H9 (cell line): ENCODE results near the gene APBA2. TPM values are rescaled to one million over a fixed set of nuclear protein-coding genes. Genes with fewer than 3 reads are reported as not detected.
A peak's percentile ranks its signal among the peaks of the same experiment; 100 is the strongest.

Experiments used
- DNase-seq: peaks from one replicate; pipeline ENCODE4 v3.0.0-alpha.2; 2017
- H2AFZ ChIP-seq: one replicate; pipeline ENCODE4 v1.6.1; 2013; ENCODE audit warnings: mild to moderate bottlenecking, low read length, control low read depth, moderate library complexity
- H2AK5ac ChIP-seq: 2 replicates; pipeline ENCODE4 v1.6.1; 2013; ENCODE audit warnings: low read length, control low read depth, mixed read lengths; ENCODE audit not compliant: insufficient read length
- H2BK120ac ChIP-seq: one replicate; pipeline ENCODE4 v1.6.1; 2013; ENCODE audit warnings: low read depth, mild to moderate bottlenecking, low read length, control low read depth, inconsistent platforms; ENCODE audit not compliant: poor library complexity, severe bottlenecking
- H2BK12ac ChIP-seq: 2 replicates; pipeline ENCODE4 v1.6.1; 2013; ENCODE audit warnings: low read length, control low read depth, mixed read lengths, low read depth; ENCODE audit not compliant: insufficient read length
- H2BK15ac ChIP-seq: 2 replicates; pipeline ENCODE4 v1.6.1; 2013; ENCODE audit warnings: low read depth, low read length, control low read depth
- H2BK20ac ChIP-seq: one replicate; pipeline ENCODE4 v1.6.1; 2013; ENCODE audit warnings: low read depth, mild to moderate bottlenecking, low read length, control low read depth, inconsistent platforms; ENCODE audit not compliant: poor library complexity, severe bottlenecking
- H2BK5ac ChIP-seq: 2 replicates; pipeline ENCODE4 v1.6.1; 2013; ENCODE audit warnings: low read length, control low read depth, mixed read lengths; ENCODE audit not compliant: insufficient read length
- H3K14ac ChIP-seq: 2 replicates; pipeline ENCODE4 v1.6.1; 2013; ENCODE audit warnings: low read length, control low read depth; ENCODE audit not compliant: insufficient read depth
- H3K18ac ChIP-seq: 2 replicates; pipeline ENCODE4 v1.6.1; 2013; ENCODE audit warnings: low read depth, mild to moderate bottlenecking, mixed read lengths, low read length, control low read depth; ENCODE audit not compliant: insufficient read length
- H3K23ac ChIP-seq: 2 replicates; pipeline ENCODE4 v1.6.1; 2013; ENCODE audit warnings: low read length, control low read depth, mixed read lengths, low read depth; ENCODE audit not compliant: insufficient read length
- H3K23me2 ChIP-seq: 2 replicates; pipeline ENCODE4 v1.6.1; 2013; ENCODE audit warnings: low read depth, mild to moderate bottlenecking, mixed read lengths, low read length, control low read depth; ENCODE audit not compliant: insufficient read length, poor library complexity, severe bottlenecking
- H3K27ac ChIP-seq: 2 replicates; pipeline ENCODE4 v1.5.1; 2013; ENCODE audit warnings: low read length, control low read depth, mixed read lengths, low read depth; ENCODE audit not compliant: insufficient read length
- H3K27me3 ChIP-seq: 2 replicates; pipeline ENCODE4 v1.6.1; 2013; ENCODE audit warnings: low read length, control low read depth, inconsistent platforms; ENCODE audit not compliant: insufficient read depth
- H3K4ac ChIP-seq: 2 replicates; pipeline ENCODE4 v1.6.1; 2013; ENCODE audit warnings: low read depth, mild to moderate bottlenecking, control low read depth, inconsistent platforms, low read length, moderate library complexity
- H3K4me1 ChIP-seq: 2 replicates; pipeline ENCODE4 v1.6.1; 2013; ENCODE audit warnings: low read length, control low read depth, inconsistent platforms; ENCODE audit not compliant: insufficient read depth
- H3K4me2 ChIP-seq: 2 replicates; pipeline ENCODE4 v1.6.1; 2013; ENCODE audit warnings: low read length, control low read depth, mixed read lengths; ENCODE audit not compliant: insufficient read length, insufficient read depth
- H3K56ac ChIP-seq: 2 replicates; pipeline ENCODE4 v1.6.1; 2013; ENCODE audit warnings: low read depth, mild to moderate bottlenecking, mixed read lengths, low read length, control low read depth; ENCODE audit not compliant: insufficient read length
- H3K79me1 ChIP-seq: 2 replicates; pipeline ENCODE4 v1.6.1; 2013; ENCODE audit warnings: low read depth, mild to moderate bottlenecking, moderate library complexity, low read length, control low read depth, inconsistent platforms; ENCODE audit not compliant: insufficient read depth, poor library complexity, severe bottlenecking
- H3K79me2 ChIP-seq: 2 replicates; pipeline ENCODE4 v1.6.1; 2013; ENCODE audit warnings: low read length, control low read depth, inconsistent platforms; ENCODE audit not compliant: insufficient read depth
- H3K9ac ChIP-seq: 2 replicates; pipeline ENCODE4 v1.6.1; 2013; ENCODE audit warnings: low read length, control low read depth, mixed read lengths; ENCODE audit not compliant: insufficient read length; ENCODE audit errors: extremely low read depth
- H3K9me3 ChIP-seq: one replicate; pipeline ENCODE4 v1.6.1; 2013; ENCODE audit warnings: low read depth, low read length, inconsistent platforms; ENCODE audit not compliant: control insufficient read depth
- H3T11ph ChIP-seq: one replicate; pipeline ENCODE4 v1.6.1; 2013; ENCODE audit warnings: mild to moderate bottlenecking, low read length, control low read depth, inconsistent platforms
- H4K20me1 ChIP-seq: one replicate; pipeline ENCODE4 v1.6.1; 2013; ENCODE audit not compliant: control insufficient read depth, insufficient read length, insufficient read depth
- H4K5ac ChIP-seq: 2 replicates; pipeline ENCODE4 v1.6.1; 2013; ENCODE audit warnings: low read depth, mild to moderate bottlenecking, mixed read lengths, low read length, control low read depth; ENCODE audit not compliant: insufficient read length
- H4K8ac ChIP-seq: replicated peaks from 2 replicates; pipeline ENCODE4 v1.6.1; 2013; ENCODE audit warnings: low read length, control low read depth, mixed read lengths, low read depth; ENCODE audit not compliant: insufficient read length
- H4K91ac ChIP-seq: 2 replicates; pipeline ENCODE4 v1.6.1; 2013; ENCODE audit warnings: low read depth, mild to moderate bottlenecking, moderate library complexity, mixed read lengths, low read length, control low read depth; ENCODE audit not compliant: insufficient read length
- H3K27ac Mint-ChIP-seq, 3 experiments: 2 replicates in 2 of 3; 3 replicates in 1 of 3; pipeline ENCODE4 v1.8.0; 2020 to 2021; ENCODE audit warnings: mixed read lengths in 3 of 3, mild to moderate bottlenecking in 1 of 3, moderate library complexity in 1 of 3
- H3K27me3 Mint-ChIP-seq: 2 replicates; pipeline ENCODE4 v1.8.0; 2021; ENCODE audit warnings: low read depth, mild to moderate bottlenecking, moderate library complexity, mixed read lengths
- H3K36me3 Mint-ChIP-seq, 3 experiments: 2 replicates in 2 of 3; 3 replicates in 1 of 3; pipeline ENCODE4 v1.8.0; 2020 to 2021; ENCODE audit warnings: low read depth in 3 of 3, mixed read lengths in 3 of 3; ENCODE audit not compliant: insufficient read depth in 1 of 3
- H3K4me1 Mint-ChIP-seq, 2 experiments: 2 replicates each; pipeline ENCODE4 v1.8.0; 2020; ENCODE audit warnings: mixed read lengths in 2 of 2
- H3K4me3 Mint-ChIP-seq, 2 experiments: 2 replicates in 1 of 2; 3 replicates in 1 of 2; pipeline ENCODE4 v1.8.0; 2020 to 2021; ENCODE audit warnings: mild to moderate bottlenecking in 2 of 2, mixed read lengths in 2 of 2, moderate library complexity in 1 of 2
- H3K9me3 Mint-ChIP-seq, 2 experiments: 2 replicates in 1 of 2; 3 replicates in 1 of 2; pipeline ENCODE4 v1.8.0; 2020; ENCODE audit warnings: mild to moderate bottlenecking in 2 of 2, mixed read lengths in 2 of 2, moderate library complexity in 1 of 2
- CTCF ChIP-seq: fragments of 200-600 bp; sonication (generic); conservative IDR thresholded peaks from 3 replicates; pipeline ENCODE4 v1.8.0; 2021; ENCODE audit warnings: antibody characterized with exemption, mild to moderate bottlenecking
- WGBS: extraction: QIAGEN DNeasy Blood & Tissue Kit; methylation state at CpG from one replicate; pipeline ENCODE4 v1.1.7; 2013; ENCODE audit warnings: missing lambda C conversion rate, low lambda C conversion rate, mixed read lengths; ENCODE audit not compliant: insufficient read length; ENCODE audit errors: extremely low coverage; 5-methylcytosine and 5-hydroxymethylcytosine counted together
- total RNA-seq: library from RNA; stranded (reverse); gene quantifications from 2 replicates; pipeline ENCODE4 v1.2.1, GENCODE V29; 2021

Gene APBA2
- total RNA-seq, 1 experiment from 2014 or later: 14.3 TPM

GRCh38 chr15:29091666-29092065 lies 205.9 kb downstream of the APBA2 start:
- H3K4me1 ChIP-seq: no peaks in the 10 kb centered on the region
- no peak overlapping the region for H2BK15ac ChIP-seq
- H4K20me1 ChIP-seq: no peaks in the 10 kb centered on the region
- no peaks in the 10 kb centered on the region for H3K23me2 ChIP-seq
- WGBS: no CpG with 5 or more reads among the region's 8 CpGs
- no peak overlapping the region for H3K18ac ChIP-seq
- no peaks in the 10 kb centered on the region for H3K27me3 ChIP-seq
- no peak overlapping the region for H3K4me3 Mint-ChIP-seq
- no peak overlapping the region for H2BK20ac ChIP-seq
- TF ChIP-seq CTCF: no peak
- no peak overlapping the region for H3K27ac ChIP-seq
- no peak overlapping the region for H4K5ac ChIP-seq
- H3K27me3 Mint-ChIP-seq: no peaks in the 10 kb centered on the region; the same call in 1 of the 2 replicates
- peaks cover 12 to 22% of the 10 kb centered on the region in 2 experiments for H3K4me1 Mint-ChIP-seq
- no peak overlapping the region for H4K8ac ChIP-seq
- no peaks in the 10 kb centered on the region for H3K9me3 ChIP-seq
- H3T11ph ChIP-seq: no peak overlapping the region
- no peak overlapping the region for H3K4ac ChIP-seq
- H3K27ac Mint-ChIP-seq: peak overlapping the region in 2 of 3 experiments; percentile 23 to 71; a peak in 2 of 7 replicates
- H3K9ac ChIP-seq: no peak overlapping the region
- H2BK12ac ChIP-seq: no peak overlapping the region
- no peak overlapping the region for H2BK120ac ChIP-seq
- no peak overlapping the region for H4K91ac ChIP-seq
- DNase-seq: no peak
- no peak overlapping the region for H3K23ac ChIP-seq
- H3K14ac ChIP-seq: no peak overlapping the region; the same call in 1 of the 2 replicates
- H3K79me2 ChIP-seq: no peaks in the 10 kb centered on the region
- H3K9me3 Mint-ChIP-seq: no peaks in the 10 kb centered on the region
- H3K56ac ChIP-seq: no peak overlapping the region
- no peak overlapping the region for H2AK5ac ChIP-seq
- H3K36me3 Mint-ChIP-seq: no peaks in the 10 kb centered on the region; a peak in 1 of 7 replicates
- no peaks in the 10 kb centered on the region for H3K79me1 ChIP-seq
- no peak overlapping the region for H2BK5ac ChIP-seq
- H3K4me2 ChIP-seq: no peak overlapping the region
- no peak overlapping the region for H2AFZ ChIP-seq
